Right renal cortex interstitium (tissue), 3 donors: ENCODE measurements around the gene PCED1B. TPM values are rescaled to one million over a fixed set of nuclear protein-coding genes. Genes with fewer than 3 reads are reported as not detected.
"Not testable (repeated sequence)": the region's sequence is repeated elsewhere in the genome, so short reads cannot be mapped to it uniquely, and the experiment has no call there.

Experiments
- DNase-seq, 3 donors: peaks; one replicate each; pipeline ENCODE4 v3.0.0-alpha.2; 2013; ENCODE audit warnings: low read depth in 3 of 3, low spot score in 2 of 3
- polyA plus RNA-seq, 3 donors: library from polyadenylated mRNA; unstranded; fragments of 120-200 nt; gene quantifications; one replicate each; pipeline ENCODE4 v1.2.1, GENCODE V29; 2013; ENCODE audit not compliant: insufficient read length in 3 of 3

Gene PCED1B
- polyA plus RNA-seq, 3 donors = 3.4 to 3.8 (median 3.7) TPM

DNA sequence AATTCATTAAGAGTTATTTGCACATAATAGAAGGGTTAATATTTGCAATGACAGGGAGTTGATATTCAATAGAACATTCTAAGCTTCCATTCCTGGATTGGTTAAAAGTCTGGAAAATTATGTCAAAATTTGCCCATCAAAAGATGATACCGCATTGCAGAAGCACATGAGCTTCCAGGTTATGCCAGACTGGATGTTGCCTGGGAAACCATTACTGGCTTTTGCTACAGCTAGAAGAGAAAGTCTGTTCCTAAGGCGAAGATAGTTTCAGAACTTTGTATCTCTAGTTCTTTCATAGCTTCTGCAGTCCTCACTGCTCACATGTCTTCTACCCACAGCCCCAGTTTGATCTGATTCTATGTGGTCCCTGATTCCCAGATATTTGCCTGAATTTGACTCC, 122.8 kb downstream of the PCED1B start:
- no peak for DNase-seq

GRCh38 chr12:47205532-47206449, 126.4 kb downstream of the PCED1B start:
- DNase-seq = no peak

- DNase-seq = no peak
These were observed 127.3 kb downstream of the PCED1B start for GRCh38 chr12:47206450-47207339.

DNA sequence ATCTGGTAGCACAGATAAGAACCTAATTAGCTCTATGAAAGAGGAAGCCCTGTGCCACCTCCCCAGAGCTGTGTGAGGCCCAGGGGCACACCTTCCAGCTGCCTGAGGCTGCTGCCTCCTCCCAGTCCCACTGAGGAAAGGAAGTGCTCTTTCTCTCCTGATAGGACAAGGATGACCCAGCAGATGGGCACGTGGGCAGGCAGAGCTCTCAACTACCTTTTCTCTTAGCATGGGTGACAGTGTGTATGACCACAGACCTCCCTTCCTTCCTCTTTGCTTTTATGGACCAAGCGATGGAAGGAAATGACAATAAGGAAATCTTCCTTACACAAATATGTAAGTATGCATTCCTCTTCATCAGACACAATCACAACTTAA, 127.9 kb downstream of the PCED1B start:
- DNase-seq = no peak

GRCh38 chr12:47207829-47208248, 128.4 kb downstream of the PCED1B start:
- DNase-seq = no peak

- no peak for DNase-seq
These were observed 129.6 kb downstream of the PCED1B start for GRCh38 chr12:47209014-47209413.

DNA sequence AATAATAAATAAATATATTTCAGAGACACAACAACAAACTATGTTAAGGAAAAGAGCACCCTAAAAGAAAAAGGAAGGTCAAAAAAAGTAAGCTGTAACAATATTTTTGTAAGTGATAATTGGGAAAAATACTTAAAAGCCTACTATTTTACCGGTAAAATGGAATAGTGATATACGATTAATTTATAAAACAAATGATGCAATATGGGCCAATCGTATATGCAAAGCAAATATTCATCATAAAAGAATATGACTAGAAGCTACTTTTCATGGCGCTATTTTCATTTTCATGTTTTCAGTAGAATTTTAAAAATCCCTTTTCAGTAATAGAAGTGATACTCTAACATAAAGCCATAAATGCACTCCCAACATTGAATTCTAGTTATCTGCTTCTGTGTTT, 131.4 kb downstream of the PCED1B start:
- no peak for DNase-seq

- no peak for DNase-seq
These were observed 133.2 kb downstream of the PCED1B start for GRCh38 chr12:47212701-47213039.

DNA sequence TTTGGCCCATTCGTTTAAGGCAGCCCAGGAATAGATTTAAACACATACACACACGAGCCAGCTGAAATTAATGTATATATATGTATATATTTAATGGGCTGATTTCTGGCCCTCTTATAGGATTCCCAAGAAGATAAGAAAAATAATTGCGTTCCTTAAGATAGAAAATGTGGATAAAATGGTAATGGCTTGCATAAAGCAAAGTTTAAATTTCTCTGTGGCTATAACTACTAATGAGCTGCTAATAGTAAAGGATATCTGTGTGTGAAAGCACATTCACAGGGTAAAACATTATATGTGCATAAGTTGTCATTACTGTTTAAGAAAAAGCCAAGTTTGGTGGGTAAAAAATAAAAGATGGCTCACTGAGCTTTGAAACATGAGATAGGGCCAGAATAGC, 134.0 kb downstream of the PCED1B start:
- no peak for DNase-seq

DNA sequence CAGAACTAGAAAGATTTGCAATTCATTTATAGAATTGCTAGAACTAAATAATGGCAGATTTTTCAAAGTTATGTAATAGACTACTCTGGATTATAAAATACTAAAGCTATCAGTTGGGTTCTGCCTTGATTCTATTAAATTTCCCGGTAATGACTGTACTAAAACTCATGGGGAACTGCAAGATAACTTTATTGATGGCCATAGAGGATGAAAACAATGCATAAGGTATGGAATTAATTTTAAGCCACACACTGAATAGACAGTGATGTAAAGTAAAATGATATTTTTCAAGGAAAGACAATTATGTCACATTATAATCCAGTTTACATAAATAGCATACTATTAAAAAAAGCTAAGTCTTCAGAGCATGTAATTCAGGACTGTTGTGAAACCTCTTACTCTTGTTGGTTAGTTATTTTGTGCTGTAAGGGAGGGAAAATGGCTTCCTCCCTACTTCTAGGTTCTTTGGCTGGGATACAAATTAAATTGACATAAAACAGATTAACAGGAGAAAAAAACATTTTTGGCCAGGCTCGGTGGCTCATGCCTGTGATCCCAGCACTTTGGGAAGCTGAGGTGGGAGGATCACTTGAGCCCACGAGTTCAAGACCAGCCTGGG, 134.7 kb downstream of the PCED1B start:
- no peak for DNase-seq

DNA sequence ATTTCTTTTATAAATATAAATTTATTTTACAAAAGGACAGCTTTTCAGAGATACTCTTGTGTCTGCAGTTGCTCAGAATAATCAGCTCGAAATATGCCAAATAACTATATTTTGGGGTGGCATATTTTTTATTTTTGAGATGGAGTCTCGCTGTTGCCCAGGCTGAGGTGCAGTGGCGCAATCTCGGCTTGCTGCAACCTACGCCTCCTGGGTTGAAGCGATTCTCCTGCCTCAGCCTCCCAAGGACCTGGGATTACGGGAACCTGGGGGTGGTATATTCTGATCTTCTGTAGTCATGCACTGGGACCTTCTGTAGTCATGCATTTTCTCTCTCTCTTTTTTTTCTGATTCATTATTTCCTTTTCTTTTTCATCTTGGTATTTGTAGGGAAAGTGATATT, 135.3 kb downstream of the PCED1B start:
- no peak for DNase-seq

DNA sequence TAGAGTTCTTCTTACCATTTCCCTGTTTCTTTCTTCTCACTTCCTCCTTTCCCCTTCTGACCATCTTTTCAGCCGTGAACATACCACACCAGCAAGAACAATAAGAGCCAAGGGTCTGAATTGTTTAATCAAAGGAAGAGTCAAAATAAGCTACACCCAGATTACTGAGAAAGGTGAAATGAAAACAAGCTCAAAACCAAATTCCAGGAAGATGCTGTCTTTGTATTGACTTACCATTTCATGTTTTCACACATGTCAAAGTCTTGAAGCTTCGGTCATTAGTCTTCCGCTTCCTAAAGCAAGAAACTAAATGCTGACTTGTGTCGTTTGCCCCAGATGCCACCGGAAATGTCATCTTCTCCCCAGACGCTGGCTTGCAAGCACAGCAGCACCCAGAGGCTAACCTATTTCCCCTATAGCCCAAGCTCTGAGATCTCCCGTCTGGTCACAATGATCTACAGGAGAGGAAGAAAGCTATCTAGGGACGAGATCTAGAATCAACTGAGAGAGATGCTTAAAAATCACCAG, 136.8 kb downstream of the PCED1B start:
- DNase-seq = no peak

- DNase-seq = not testable (repeated sequence)
These were observed 138.1 kb downstream of the PCED1B start for GRCh38 chr12:47217595-47217869.

- DNase-seq = no peak
These were observed 138.8 kb downstream of the PCED1B start for GRCh38 chr12:47218191-47218654.

GRCh38 chr12:47219243-47219642, 139.8 kb downstream of the PCED1B start:
- DNase-seq = no peak

DNA sequence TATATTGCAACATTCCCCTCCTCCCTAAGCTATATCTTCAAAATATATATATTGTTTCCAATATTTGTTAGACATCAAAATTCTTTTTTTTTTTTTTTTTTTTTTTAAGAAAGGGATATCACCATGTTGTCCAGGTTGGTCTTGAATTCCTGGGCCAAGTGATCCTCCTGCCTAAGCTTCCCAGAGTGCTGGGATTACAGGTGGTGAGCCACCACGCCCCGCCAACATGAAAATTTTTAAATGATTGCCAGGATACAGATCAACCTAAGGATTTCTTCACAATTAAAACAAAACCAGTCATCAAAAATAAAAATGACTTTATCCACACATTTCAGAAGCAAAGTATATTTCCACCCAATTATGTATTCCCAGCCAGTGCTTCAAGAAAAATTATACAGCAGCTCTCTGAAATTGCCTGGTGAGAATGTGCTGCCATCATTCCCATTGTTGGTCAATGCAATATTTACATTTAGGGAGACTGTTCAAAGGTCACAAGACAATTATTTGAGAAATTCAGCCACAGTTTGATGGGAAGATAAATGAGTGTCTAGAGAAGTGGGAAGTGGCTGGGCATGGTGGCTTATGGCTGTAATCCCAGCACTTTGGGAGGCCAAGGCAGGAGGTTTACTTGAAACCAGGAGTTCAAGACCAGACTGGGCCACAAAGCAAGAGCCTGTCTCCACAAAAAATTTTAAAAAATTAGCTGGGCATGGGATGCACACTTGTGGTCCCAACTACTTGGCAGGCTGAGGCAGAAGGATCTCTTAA, 142.0 kb downstream of the PCED1B start:
- no peak for DNase-seq

- no peak for DNase-seq
These were observed 143.2 kb downstream of the PCED1B start for GRCh38 chr12:47222520-47223030.

DNA sequence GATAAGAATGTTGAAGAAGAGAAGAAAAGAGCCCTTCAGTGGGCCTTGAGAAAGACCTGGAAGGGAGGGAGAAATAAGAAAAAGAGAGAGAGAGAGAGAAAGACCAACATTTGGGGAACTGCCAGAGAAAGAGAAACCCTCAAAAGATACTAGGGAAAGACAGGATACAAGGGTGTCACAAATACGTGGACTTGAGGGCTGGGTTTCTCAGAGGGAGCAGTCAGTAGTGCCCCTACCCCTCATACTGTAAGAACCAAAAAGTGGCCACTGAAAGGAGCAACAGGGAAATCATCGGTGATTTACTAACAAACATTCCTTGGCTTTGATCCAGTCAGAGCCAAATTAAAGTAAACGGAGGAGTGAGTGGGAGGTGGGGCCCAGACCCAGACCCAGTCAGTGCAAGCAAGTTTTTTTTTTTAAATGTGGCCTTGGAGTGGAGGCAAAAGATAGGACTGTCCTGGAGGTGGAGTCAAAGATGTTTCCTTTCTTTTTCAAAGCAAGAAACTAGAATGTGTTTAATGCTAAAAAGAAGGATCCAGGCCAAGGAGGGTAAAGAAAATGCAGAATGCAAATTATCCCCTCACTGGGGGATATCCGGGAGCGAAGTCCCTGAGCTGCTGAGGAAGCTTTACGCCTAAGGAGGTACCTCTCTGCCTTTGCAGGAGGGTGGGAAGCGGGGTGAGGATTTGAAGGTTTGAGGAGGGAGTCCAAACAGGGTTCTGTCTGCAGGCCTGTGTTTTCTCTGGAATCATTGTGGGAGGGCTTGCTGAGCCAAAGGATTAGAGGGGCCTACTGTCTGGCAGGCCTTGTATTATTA, 143.8 kb downstream of the PCED1B start:
- DNase-seq = no peak

- DNase-seq = no peak
These were observed 144.4 kb downstream of the PCED1B start for GRCh38 chr12:47223848-47224213.
